Ishikawa (cell line): ENCODE results near the gene SMYD2.

Source experiments
- EP300 ChIP-seq: IDR thresholded peaks from 2 replicates; pipeline ENCODE4 v1.6.1; 2012; ENCODE audit warnings: borderline replicate concordance
- MAX ChIP-seq: IDR thresholded peaks from 2 replicates; pipeline ENCODE4 v1.6.1; 2012
- RAD21 ChIP-seq: IDR thresholded peaks from 2 replicates; pipeline ENCODE4 v1.6.1; 2012; ENCODE audit warnings: low read depth
- REST ChIP-seq: IDR thresholded peaks from 2 replicates; pipeline ENCODE4 v1.6.1; 2012; ENCODE audit warnings: low read depth, mild to moderate bottlenecking
- YY1 ChIP-seq: IDR thresholded peaks from 2 replicates; pipeline ENCODE4 v1.6.1; 2012; ENCODE audit warnings: low read depth

- no peak for TF ChIP-seq YY1
- no peak for TF ChIP-seq REST
- no peak for TF ChIP-seq EP300
- no peak for TF ChIP-seq MAX
- no peak for TF ChIP-seq RAD21
Measured at GRCh38 chr1:214324896-214325800, 44.2 kb downstream of the SMYD2 start.
